Measurements from ENCODE around the gene EML6.

DNA sequence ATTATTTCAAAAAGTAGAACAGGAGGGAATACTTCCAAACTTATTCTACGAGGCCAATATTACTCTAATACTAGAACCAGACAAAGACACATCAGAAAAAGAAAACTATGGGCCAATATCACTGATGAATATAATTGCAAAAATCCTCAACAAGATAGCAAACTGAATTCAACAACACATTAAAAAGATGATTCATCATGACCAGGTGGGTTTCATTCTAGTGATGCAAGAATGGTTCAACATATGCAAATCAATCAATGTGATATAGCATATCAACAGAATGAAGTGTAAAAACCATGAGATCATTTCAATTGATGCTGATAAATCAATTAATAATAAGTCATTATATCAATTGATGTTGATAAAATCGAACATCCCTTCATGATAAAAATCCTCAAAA, 22.4 kb upstream of the EML6 start:
- TF ChIP-seq CTCF (IDR thresholded peaks at IDR 0.05 in 4 of 5, conservative IDR thresholded peaks at IDR 0.05 in 1 of 5) (no peak), POLR2A (IDR thresholded peaks at IDR 0.05) (no peak)

Measured in gastrocnemius medialis (tissue), 4 donors.